Melanocyte of skin (primary cell): ENCODE measurements around the gene HBA1. TPM values are rescaled to one million over a fixed set of nuclear protein-coding genes. Genes with fewer than 3 reads are reported as not detected.

Experiments
- small RNA-seq, 2 donors: library from RNA; depleted of rRNA; stranded (forward); fragments of <200 nt; gene quantifications; one replicate each; pipeline ENCODE3, GENCODE V24; 2012
- total RNA-seq, 2 donors: library from RNA; depleted of rRNA; stranded (reverse); fragments of >200 nt; gene quantifications; 2 replicates each; pipeline ENCODE4 v1.2.3, GENCODE V29; 2012

Gene HBA1
- not detected for total RNA-seq

DNA sequence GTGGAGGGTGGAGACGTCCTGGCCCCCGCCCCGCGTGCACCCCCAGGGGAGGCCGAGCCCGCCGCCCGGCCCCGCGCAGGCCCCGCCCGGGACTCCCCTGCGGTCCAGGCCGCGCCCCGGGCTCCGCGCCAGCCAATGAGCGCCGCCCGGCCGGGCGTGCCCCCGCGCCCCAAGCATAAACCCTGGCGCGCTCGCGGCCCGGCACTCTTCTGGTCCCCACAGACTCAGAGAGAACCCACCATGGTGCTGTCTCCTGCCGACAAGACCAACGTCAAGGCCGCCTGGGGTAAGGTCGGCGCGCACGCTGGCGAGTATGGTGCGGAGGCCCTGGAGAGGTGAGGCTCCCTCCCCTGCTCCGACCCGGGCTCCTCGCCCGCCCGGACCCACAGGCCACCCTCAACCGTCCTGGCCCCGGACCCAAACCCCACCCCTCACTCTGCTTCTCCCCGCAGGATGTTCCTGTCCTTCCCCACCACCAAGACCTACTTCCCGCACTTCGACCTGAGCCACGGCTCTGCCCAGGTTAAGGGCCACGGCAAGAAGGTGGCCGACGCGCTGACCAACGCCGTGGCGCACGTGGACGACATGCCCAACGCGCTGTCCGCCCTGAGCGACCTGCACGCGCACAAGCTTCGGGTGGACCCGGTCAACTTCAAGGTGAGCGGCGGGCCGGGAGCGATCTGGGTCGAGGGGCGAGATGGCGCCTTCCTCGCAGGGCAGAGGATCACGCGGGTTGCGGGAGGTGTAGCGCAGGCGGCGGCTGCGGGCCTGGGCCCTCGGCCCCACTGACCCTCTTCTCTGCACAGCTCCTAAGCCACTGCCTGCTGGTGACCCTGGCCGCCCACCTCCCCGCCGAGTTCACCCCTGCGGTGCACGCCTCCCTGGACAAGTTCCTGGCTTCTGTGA lies at the start of gene HBA1:
HBA1 (plus strand) TSS at position 204 of the 906 bp plus-strand sequence; CDS start at position 241, 37 bp downstream.

DNA sequence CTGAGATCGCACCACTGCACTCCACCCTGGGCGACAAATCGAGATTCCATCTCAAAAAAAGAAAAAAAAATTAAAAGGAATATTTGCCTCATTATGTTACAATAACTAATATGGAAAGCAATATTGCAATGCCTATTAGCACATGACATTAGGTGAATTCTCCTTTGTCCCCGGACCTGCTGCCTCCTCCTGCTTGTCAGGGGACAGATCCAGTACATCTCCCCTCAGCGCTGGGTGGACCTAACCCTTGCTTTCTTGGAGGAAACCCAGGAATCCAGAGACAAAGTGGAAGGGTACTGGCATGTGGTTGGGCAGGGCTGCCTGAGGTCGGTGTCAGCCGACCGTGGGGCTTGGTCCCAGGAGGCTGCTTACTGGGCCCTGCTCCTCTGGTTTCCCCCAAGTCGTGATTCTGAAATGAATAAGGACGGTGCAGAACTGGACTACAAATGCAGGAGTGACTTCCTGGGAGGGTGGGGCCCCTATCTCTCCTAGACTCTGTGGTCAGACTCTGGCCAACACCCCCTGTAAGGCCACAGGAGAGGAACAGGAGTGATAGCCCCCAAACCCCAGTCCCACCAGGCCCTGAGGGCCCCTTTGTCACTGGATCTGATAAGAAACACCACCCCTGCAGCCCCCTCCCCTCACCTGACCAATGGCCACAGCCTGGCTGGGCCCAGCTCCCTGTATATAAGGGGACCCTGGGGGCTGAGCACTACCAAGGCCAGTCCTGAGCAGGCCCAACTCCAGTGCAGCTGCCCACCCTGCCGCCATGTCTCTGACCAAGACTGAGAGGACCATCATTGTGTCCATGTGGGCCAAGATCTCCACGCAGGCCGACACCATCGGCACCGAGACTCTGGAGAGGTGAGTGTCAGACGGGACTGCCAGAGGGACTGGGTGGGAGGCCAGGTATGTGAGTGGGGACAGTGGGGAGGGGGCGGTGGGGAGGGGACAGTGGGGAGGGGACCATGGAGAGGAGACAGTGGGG lies 24.0 kb upstream of the HBA1 start, which contains the start of gene HBZ:
HBZ (plus strand) TSS at position 504 of the 988 bp plus-strand sequence; CDS start at position 770, 266 bp downstream.

DNA sequence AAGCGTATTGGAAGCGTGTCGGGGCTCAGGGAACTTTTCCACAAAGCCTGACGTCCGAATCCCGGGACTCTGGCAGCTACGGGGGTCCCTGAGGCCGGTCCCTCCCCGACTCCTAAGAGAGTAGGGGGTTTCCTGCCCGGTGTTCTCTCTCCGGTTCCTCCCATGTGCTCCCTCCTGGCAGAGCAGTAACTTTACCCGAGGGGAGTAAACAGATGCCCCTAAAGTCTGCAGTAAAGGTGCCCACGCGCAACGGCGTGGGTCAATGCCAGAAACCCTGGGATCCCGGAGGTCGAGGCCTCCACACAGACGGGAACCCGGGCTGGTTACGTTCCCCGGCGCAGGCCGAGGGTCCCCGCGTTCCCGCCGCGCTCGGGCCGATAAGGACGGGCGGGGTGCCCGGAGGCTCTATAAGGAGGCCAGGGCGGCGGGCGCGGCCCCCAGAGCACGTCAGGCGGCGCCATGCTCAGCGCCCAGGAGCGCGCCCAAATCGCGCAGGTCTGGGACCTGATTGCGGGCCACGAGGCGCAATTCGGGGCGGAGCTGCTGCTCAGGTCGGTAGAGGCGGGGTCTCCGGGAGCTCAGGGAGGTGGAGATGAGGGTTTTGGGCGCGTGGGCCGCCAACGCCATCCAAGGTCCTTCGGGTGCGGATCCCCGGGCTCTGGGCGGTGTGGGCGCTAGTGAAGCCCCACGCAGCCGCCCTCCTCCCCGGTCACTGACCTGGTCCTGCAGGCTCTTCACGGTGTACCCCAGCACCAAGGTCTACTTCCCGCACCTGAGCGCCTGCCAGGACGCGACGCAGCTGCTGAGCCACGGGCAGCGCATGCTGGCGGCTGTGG lies 10.7 kb upstream of the HBA1 start, which contains the start of gene HBM:
HBM (plus strand) TSS at position 440 of the 836 bp plus-strand sequence; CDS start at position 460, 20 bp downstream.

DNA sequence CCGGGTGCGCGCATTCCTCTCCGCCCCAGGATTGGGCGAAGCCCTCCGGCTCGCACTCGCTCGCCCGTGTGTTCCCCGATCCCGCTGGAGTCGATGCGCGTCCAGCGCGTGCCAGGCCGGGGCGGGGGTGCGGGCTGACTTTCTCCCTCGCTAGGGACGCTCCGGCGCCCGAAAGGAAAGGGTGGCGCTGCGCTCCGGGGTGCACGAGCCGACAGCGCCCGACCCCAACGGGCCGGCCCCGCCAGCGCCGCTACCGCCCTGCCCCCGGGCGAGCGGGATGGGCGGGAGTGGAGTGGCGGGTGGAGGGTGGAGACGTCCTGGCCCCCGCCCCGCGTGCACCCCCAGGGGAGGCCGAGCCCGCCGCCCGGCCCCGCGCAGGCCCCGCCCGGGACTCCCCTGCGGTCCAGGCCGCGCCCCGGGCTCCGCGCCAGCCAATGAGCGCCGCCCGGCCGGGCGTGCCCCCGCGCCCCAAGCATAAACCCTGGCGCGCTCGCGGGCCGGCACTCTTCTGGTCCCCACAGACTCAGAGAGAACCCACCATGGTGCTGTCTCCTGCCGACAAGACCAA lies 4.0 kb upstream of the HBA1 start, which contains the start of gene HBA2:
HBA2 (plus strand) TSS at position 503 of the 568 bp plus-strand sequence; CDS start at position 540, 37 bp downstream.

DNA sequence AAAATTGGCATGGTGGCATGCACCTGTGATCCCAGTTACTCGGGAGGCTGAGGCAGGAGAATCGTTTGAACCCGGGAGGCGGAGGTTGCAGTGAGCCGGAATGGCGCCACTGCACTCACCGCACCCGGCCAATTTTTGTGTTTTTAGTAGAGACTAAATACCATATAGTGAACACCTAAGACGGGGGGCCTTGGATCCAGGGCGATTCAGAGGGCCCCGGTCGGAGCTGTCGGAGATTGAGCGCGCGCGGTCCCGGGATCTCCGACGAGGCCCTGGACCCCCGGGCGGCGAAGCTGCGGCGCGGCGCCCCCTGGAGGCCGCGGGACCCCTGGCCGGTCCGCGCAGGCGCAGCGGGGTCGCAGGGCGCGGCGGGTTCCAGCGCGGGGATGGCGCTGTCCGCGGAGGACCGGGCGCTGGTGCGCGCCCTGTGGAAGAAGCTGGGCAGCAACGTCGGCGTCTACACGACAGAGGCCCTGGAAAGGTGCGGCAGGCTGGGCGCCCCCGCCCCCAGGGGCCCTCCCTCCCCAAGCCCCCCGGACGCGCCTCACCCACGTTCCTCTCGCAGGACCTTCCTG lies 3.7 kb downstream of the HBA1 start, which contains the start of gene HBQ1:
HBQ1 (plus strand) TSS at position 359 of the 575 bp plus-strand sequence; CDS start at position 387, 28 bp downstream.

Small RNAs within 50 kb of the gene (small RNA-seq; reads per million reads assigned to genes)
- gene RF00019 = 0 reads per million in 2 donors

Other genes starting within 250 kb of the HBA1 start
- gene POLR3K, start 123.1 kb upstream of the HBA1 start, total RNA-seq = 10 to 100 TPM in 1 of 2 donors, 1 to 10 TPM in 1; 3.1 to 13.3 TPM
- 10 to 100 TPM; 18.2 to 25.3 TPM for gene SNRNP25, start 122.9 kb upstream of the HBA1 start, total RNA-seq
- 10 to 100 TPM; 16.5 to 26.0 TPM for gene RHBDF1, start 104.0 kb upstream of the HBA1 start, total RNA-seq
- gene MPG, start 98.5 kb upstream of the HBA1 start, total RNA-seq = 100 to 1,000 TPM in 1 of 2 donors, 10 to 100 TPM in 1; 84.3 to 138 TPM
- 10 to 100 TPM in 1 of 2 donors, 1 to 10 TPM in 1; 7.9 to 13.3 TPM for gene NPRL3, start 38.0 kb upstream of the HBA1 start, total RNA-seq
- not detected for gene HBZ, start 24.0 kb upstream of the HBA1 start, total RNA-seq
- not detected for gene HBM, start 10.7 kb upstream of the HBA1 start, total RNA-seq
- gene HBA2, start 3.8 kb upstream of the HBA1 start, total RNA-seq = not detected
- 1 to 10 TPM; 1.3 to 1.4 TPM for gene HBQ1, start 3.8 kb downstream of the HBA1 start, total RNA-seq
- 10 to 100 TPM; 30.3 to 30.6 TPM for gene LUC7L, start 52.8 kb downstream of the HBA1 start, total RNA-seq
- 100 to 1,000 TPM in 1 of 2 donors, 10 to 100 TPM in 1; 68.9 to 126 TPM for gene FAM234A, start 58.1 kb downstream of the HBA1 start, total RNA-seq
- 1 to 10 TPM in 1 of 2 donors, under 1 TPM in 1; 0.33 to 2.1 TPM for gene RGS11, start 99.3 kb downstream of the HBA1 start, total RNA-seq
- not detected for gene ARHGDIG, start 103.9 kb downstream of the HBA1 start, total RNA-seq
- not detected for gene PDIA2, start 106.5 kb downstream of the HBA1 start, total RNA-seq
- 10 to 100 TPM; 18.9 to 28.6 TPM for gene AXIN1, start 176.0 kb downstream of the HBA1 start, total RNA-seq
- gene MRPL28, start 193.9 kb downstream of the HBA1 start, total RNA-seq = 10 to 100 TPM; 63.0 to 85.9 TPM
- 10 to 100 TPM; 63.3 to 90.9 TPM for gene PGAP6, start 205.3 kb downstream of the HBA1 start, total RNA-seq
- 100 to 1,000 TPM; 128 to 155 TPM for gene NME4, start 220.5 kb downstream of the HBA1 start, total RNA-seq
- 10 to 100 TPM; 15.3 to 22.0 TPM for gene DECR2, start 225.2 kb downstream of the HBA1 start, total RNA-seq
- gene RAB11FIP3, start 249.0 kb downstream of the HBA1 start, total RNA-seq = 10 to 100 TPM; 15.3 to 21.7 TPM